ENCODE data around the gene PRLH. TPM values are rescaled to one million over a fixed set of nuclear protein-coding genes. Genes with fewer than 3 reads are reported as not detected.
"Not testable (repeated sequence)": the region's sequence is repeated elsewhere in the genome, so short reads cannot be mapped to it uniquely, and the experiment has no call there.

The PRLH gene
- total RNA-seq, 1 donor from 2014 or later = not detected

GRCh38 chr2:237581751-237582746 lies 15.7 kb downstream of the PRLH start:
- DNase-seq (ENCODE audit: low spot score) = peak; percentile 82

GRCh38 chr2:237583385-237584295 lies 17.3 kb downstream of the PRLH start:
- no peak for DNase-seq (ENCODE audit: low spot score)

GRCh38 chr2:237585590-237586221 lies 19.3 kb downstream of the PRLH start:
- DNase-seq (ENCODE audit: low spot score) = no peak

- no peak for DNase-seq (ENCODE audit: low spot score)
Observed at GRCh38 chr2:237588044-237588696, 21.8 kb downstream of the PRLH start.

GRCh38 chr2:237590272-237591140 lies 24.1 kb downstream of the PRLH start, which contains the start of gene RAB17:
RAB17 (minus strand) TSS chr2:237590734; CDS start chr2:237586154, 4,580 bp downstream.
- peak; percentile 87 for DNase-seq (ENCODE audit: low spot score)

- DNase-seq (ENCODE audit: low spot score) = peak; percentile 72
Observed at GRCh38 chr2:237591141-237591881, 24.9 kb downstream of the PRLH start.

- DNase-seq (ENCODE audit: low spot score) = no peak
Observed at GRCh38 chr2:237592425-237592980, 26.1 kb downstream of the PRLH start.

- no peak for DNase-seq (ENCODE audit: low spot score)
Observed at GRCh38 chr2:237593036-237593435, 26.7 kb downstream of the PRLH start.

GRCh38 chr2:237593596-237594320 lies 27.4 kb downstream of the PRLH start:
- no peak for DNase-seq (ENCODE audit: low spot score)

- no peak for DNase-seq (ENCODE audit: low spot score)
Observed at GRCh38 chr2:237594514-237594871, 28.1 kb downstream of the PRLH start.

- DNase-seq (ENCODE audit: low spot score) = not testable (repeated sequence)
Observed at GRCh38 chr2:237595829-237596519, 29.6 kb downstream of the PRLH start.

- no peak for DNase-seq (ENCODE audit: low spot score)
Observed at GRCh38 chr2:237596520-237597195, 30.3 kb downstream of the PRLH start.

- no peak for DNase-seq (ENCODE audit: low spot score)
Observed at GRCh38 chr2:237597196-237598145, 31.1 kb downstream of the PRLH start.

GRCh38 chr2:237598468-237599208 lies 32.3 kb downstream of the PRLH start:
- DNase-seq (ENCODE audit: low spot score) = no peak

- DNase-seq (ENCODE audit: low spot score) = no peak
Observed at GRCh38 chr2:237599465-237600110, 33.2 kb downstream of the PRLH start.
